GM18519 (cell line): ENCODE results near the gene PTPN4.

Experiments used
- ATAC-seq: cut with Tn5 transposase; IDR thresholded peaks from one replicate; pipeline ENCODE4 v1.9.1; 2021; ENCODE audit warnings: mild to moderate bottlenecking, moderate library complexity; ENCODE audit not compliant: unreplicated experiment, low FRiP score

PTPN4 gene

GRCh38 chr2:119730671-119731177 lies 29.0 kb upstream of the PTPN4 start:
- ATAC-seq = no peak

- ATAC-seq = no peak
Measured at GRCh38 chr2:119731983-119732382, 27.7 kb upstream of the PTPN4 start.

GRCh38 chr2:119732601-119733164 lies 27.0 kb upstream of the PTPN4 start:
- no peak for ATAC-seq

- ATAC-seq = no peak
Measured at GRCh38 chr2:119734047-119734446, 25.7 kb upstream of the PTPN4 start.

- no peak for ATAC-seq
Measured at GRCh38 chr2:119735565-119735964, 24.2 kb upstream of the PTPN4 start.

GRCh38 chr2:119736021-119736420 lies 23.7 kb upstream of the PTPN4 start:
- no peak for ATAC-seq

- no peak for ATAC-seq
Measured at GRCh38 chr2:119739580-119740255, 20.0 kb upstream of the PTPN4 start.

- no peak for ATAC-seq
Measured at GRCh38 chr2:119741001-119741400, 18.7 kb upstream of the PTPN4 start.

GRCh38 chr2:119741868-119742267 lies 17.9 kb upstream of the PTPN4 start:
- ATAC-seq = no peak

- ATAC-seq = no peak
Measured at GRCh38 chr2:119744335-119744939, 15.3 kb upstream of the PTPN4 start.

GRCh38 chr2:119745566-119745965 lies 14.2 kb upstream of the PTPN4 start:
- no peak for ATAC-seq

GRCh38 chr2:119746836-119747686 lies 12.7 kb upstream of the PTPN4 start:
- ATAC-seq = no peak

- ATAC-seq = no peak
Measured at GRCh38 chr2:119748135-119748534, 11.6 kb upstream of the PTPN4 start.

GRCh38 chr2:119749477-119750012 lies 10.2 kb upstream of the PTPN4 start:
- no peak for ATAC-seq

- ATAC-seq = no peak
Measured at GRCh38 chr2:119751706-119752105, 8.0 kb upstream of the PTPN4 start.

- ATAC-seq = no peak
Measured at GRCh38 chr2:119753041-119753929, 6.4 kb upstream of the PTPN4 start.

GRCh38 chr2:119753930-119754321 lies 5.8 kb upstream of the PTPN4 start:
- no peak for ATAC-seq

- no peak for ATAC-seq
Measured at GRCh38 chr2:119755906-119756305, 3.8 kb upstream of the PTPN4 start.

- no peak for ATAC-seq
Measured at GRCh38 chr2:119756837-119757236, 2.9 kb upstream of the PTPN4 start.
